A549 (cell line): Measurements from ENCODE around the gene PANX1. TPM values are rescaled to one million over a fixed set of nuclear protein-coding genes. Genes with fewer than 3 reads are reported as not detected.
A peak's percentile ranks its signal among the peaks of the same experiment; 100 is the strongest.

Source experiments
- ATAC-seq, 2 experiments: fragments of 200-7000 bp in 1 of 2; fragments of >200 bp in 1 of 2; cut with Nextera tagmentation in 1 of 2; cut with Tn5 transposase in 1 of 2; 3 replicates each; pipeline versions ENCODE4 v1.8.0 to v1.9.1; 2018 to 2020; ENCODE audit warnings: mild to moderate bottlenecking in 1 of 2, moderate library complexity in 1 of 2
- CTCF ChIA-PET: fragments of 300-600 bp; sonication (Branson Sonifier 250); formaldehyde crosslinking; extraction: SDS; loops from one replicate; lab custom pipeline; 2021; ENCODE audit warnings: antibody characterized with exemption, inconsistent platforms; lab: Yijun Ruan, JAX
- POLR2A ChIA-PET: fragments of 350-600 bp; formaldehyde crosslinking; extraction: SDS; loops from one replicate; lab custom pipeline; 2021; ENCODE audit warnings: antibody characterized with exemption, inconsistent platforms; lab: Yijun Ruan, JAX
- DNase-seq, 2 experiments: peaks; one replicate each; pipeline versions ENCODE4 v3.0.0 to v3.0.0-alpha.2; 2011 to 2016; ENCODE audit warnings: low read depth in 1 of 2, low spot score in 1 of 2
- FAIRE-seq: peaks from 2 replicates; lab custom pipeline; 2011; peaks lifted over from hg19 to GRCh38; lab: Jason Lieb, UNC
- H3K27ac ChIP-seq, 2 experiments: fragments of >200 bp; sonication (Bioruptor Twin); formaldehyde crosslinking; 3 replicates each; pipeline ENCODE4 v1.5.1; 2016 to 2017
- H3K4me1 ChIP-seq: fragments of >200 bp; sonication (Bioruptor Twin); formaldehyde crosslinking; 3 replicates; pipeline ENCODE4 v1.6.1; 2016
- H3K4me2 ChIP-seq: fragments of >200 bp; sonication (Bioruptor Twin); formaldehyde crosslinking; 3 replicates; pipeline ENCODE4 v1.6.1; 2016
- H3K4me3 ChIP-seq: fragments of >200 bp; sonication (Bioruptor Twin); formaldehyde crosslinking; 3 replicates; pipeline ENCODE4 v1.5.1; 2016
- H3K9me3 ChIP-seq: fragments of >200 bp; sonication (Bioruptor Twin); formaldehyde crosslinking; 3 replicates; pipeline ENCODE4 v1.6.1; 2016
- BHLHE40 ChIP-seq: IDR thresholded peaks from 2 replicates; pipeline ENCODE4 v1.6.1; 2012; ENCODE audit warnings: low read depth, low read length, inconsistent platforms
- CHD2 ChIP-seq: fragments of 150-350 bp; IDR thresholded peaks from 2 replicates; pipeline ENCODE4 v1.6.1; 2014; ENCODE audit warnings: low read length; ENCODE audit not compliant: partially characterized antibody
- CHD4 ChIP-seq: fragments of 200-600 bp; sonication (generic); IDR thresholded peaks from 2 replicates; pipeline ENCODE4 v1.6.1; 2016; ENCODE audit warnings: antibody characterized with exemption, mild to moderate bottlenecking, borderline replicate concordance
- EHF ChIP-seq: fragments of 250-450 bp; sonication (Bioruptor Pico); IDR thresholded peaks from 2 replicates; pipeline ENCODE4 v1.5.0; 2020; ENCODE audit warnings: mild to moderate bottlenecking
- EHMT2 ChIP-seq: fragments of 200-600 bp; sonication (generic); IDR thresholded peaks from 2 replicates; pipeline ENCODE4 v1.6.1; 2016; ENCODE audit warnings: antibody characterized with exemption, low read depth, mild to moderate bottlenecking, moderate library complexity
- EP300 ChIP-seq, 2 experiments: fragments of >200 bp; sonication (Bioruptor Twin); formaldehyde crosslinking; IDR thresholded peaks; 2 replicates in 1 of 2; 3 replicates in 1 of 2; pipeline ENCODE4 v1.6.1; 2016 to 2017
- HEYL ChIP-seq: fragments of 250-450 bp; sonication (Bioruptor Pico); IDR thresholded peaks from 2 replicates; pipeline ENCODE4 v1.8.0; 2021; ENCODE audit warnings: mild to moderate bottlenecking, moderate library complexity
- HOXA7 ChIP-seq: fragments of 250-450 bp; sonication (Bioruptor Pico); IDR thresholded peaks from 2 replicates; pipeline ENCODE4 v1.5.0; 2020; ENCODE audit warnings: mild to moderate bottlenecking, moderate library complexity
- JUN ChIP-seq, 2 experiments: fragments of >200 bp; sonication (Bioruptor Twin); formaldehyde crosslinking; IDR thresholded peaks; 2 replicates in 1 of 2; 3 replicates in 1 of 2; pipeline ENCODE4 v1.6.1; 2016 to 2017
- KDM5A ChIP-seq: fragments of 200-600 bp; sonication (generic); IDR thresholded peaks from 2 replicates; pipeline ENCODE4 v1.6.1; 2016; ENCODE audit warnings: antibody characterized with exemption, mild to moderate bottlenecking
- POLR2A ChIP-seq: IDR thresholded peaks from 2 replicates; pipeline ENCODE4 v1.6.1; 2012; ENCODE audit warnings: mild to moderate bottlenecking, low read length
- RNF2 ChIP-seq: fragments of 200-600 bp; sonication (generic); IDR thresholded peaks from 2 replicates; pipeline ENCODE4 v1.6.1; 2016; ENCODE audit warnings: low read depth, mild to moderate bottlenecking, antibody characterized with exemption, moderate library complexity, borderline replicate concordance
- SMC3 ChIP-seq: fragments of >200 bp; sonication (Bioruptor Twin); formaldehyde crosslinking; IDR thresholded peaks from 3 replicates; pipeline ENCODE4 v1.6.1; 2018; ENCODE audit warnings: inconsistent platforms
- TP53 ChIP-seq: fragments of 250-450 bp; sonication (Bioruptor Pico); IDR thresholded peaks from 2 replicates; pipeline ENCODE4 v1.5.0; 2021; ENCODE audit warnings: mild to moderate bottlenecking, moderate library complexity
- ZC3H11A ChIP-seq: fragments of 450-650 bp; IDR thresholded peaks from 2 replicates; pipeline ENCODE4 v1.6.1; 2014; ENCODE audit warnings: antibody characterized with exemption, mild to moderate bottlenecking
- ZFP36 ChIP-seq: fragments of 450-650 bp; IDR thresholded peaks from 2 replicates; pipeline ENCODE4 v1.6.1; 2014; ENCODE audit warnings: borderline replicate concordance; ENCODE audit not compliant: partially characterized antibody
- ZNF302 ChIP-seq: fragments of 250-450 bp; sonication (Bioruptor Pico); IDR thresholded peaks from 2 replicates; pipeline ENCODE4 v1.9.0; 2021; ENCODE audit warnings: inconsistent platforms, mild to moderate bottlenecking, moderate library complexity
- ZSCAN20 ChIP-seq: fragments of 250-450 bp; sonication (Bioruptor Pico); IDR thresholded peaks from 2 replicates; pipeline ENCODE4 v1.8.0; 2022; ENCODE audit warnings: mild to moderate bottlenecking, moderate library complexity
- WGBS: methylation state at CpG from one replicate; pipeline ENCODE4 v1.1.6; 2017; ENCODE audit errors: missing lambda C conversion rate; 5-methylcytosine and 5-hydroxymethylcytosine counted together
- polyA plus RNA-seq, 4 experiments: library from polyadenylated mRNA; depleted of rRNA in 3 of 4; stranded (reverse); fragments of >200 nt; fragmentation: RNase III in 1 of 4; extraction: RNeasy Plus Mini Kit Qiagen cat#74134 plus additional on column Dnase treatment in 1 of 4; gene quantifications; 2 replicates in 3 of 4; 3 replicates in 1 of 4; pipeline ENCODE4 v1.2.3, GENCODE V29; 2011 to 2017
- TF ChIP-seq, protein P1 (sequence below): fragments of 150-350 bp; IDR thresholded peaks from 2 replicates; pipeline ENCODE4 v1.6.1; 2014; ENCODE audit warnings: low read depth, mild to moderate bottlenecking, low read length
- TF ChIP-seq, protein P2 (sequence below): fragments of 450-650 bp; IDR thresholded peaks from 2 replicates; pipeline ENCODE4 v1.6.1; 2014; ENCODE audit warnings: antibody characterized with exemption
- TF ChIP-seq, protein P3 (sequence below): fragments of 200-600 bp; sonication (generic); IDR thresholded peaks from 2 replicates; pipeline ENCODE4 v1.6.1; 2016; ENCODE audit warnings: antibody characterized with exemption, mild to moderate bottlenecking, moderate library complexity
- TF ChIP-seq, protein P4 (sequence below): IDR thresholded peaks from 2 replicates; pipeline ENCODE4 v1.6.1; 2012
- TF ChIP-seq, protein P5 (sequence below): fragments of 250-450 bp; sonication (Bioruptor Pico); IDR thresholded peaks from 2 replicates; pipeline ENCODE4 v1.5.0; 2021; ENCODE audit warnings: mild to moderate bottlenecking, moderate library complexity, borderline replicate concordance
- TF ChIP-seq, protein P6 (sequence below): IDR thresholded peaks from 2 replicates; pipeline ENCODE4 v1.6.1; 2012

Gene PANX1
- polyA plus RNA-seq, 2 of the 4 experiments (the other 2 are of a cell fraction), result 11.0 to 13.3 TPM

DNA sequence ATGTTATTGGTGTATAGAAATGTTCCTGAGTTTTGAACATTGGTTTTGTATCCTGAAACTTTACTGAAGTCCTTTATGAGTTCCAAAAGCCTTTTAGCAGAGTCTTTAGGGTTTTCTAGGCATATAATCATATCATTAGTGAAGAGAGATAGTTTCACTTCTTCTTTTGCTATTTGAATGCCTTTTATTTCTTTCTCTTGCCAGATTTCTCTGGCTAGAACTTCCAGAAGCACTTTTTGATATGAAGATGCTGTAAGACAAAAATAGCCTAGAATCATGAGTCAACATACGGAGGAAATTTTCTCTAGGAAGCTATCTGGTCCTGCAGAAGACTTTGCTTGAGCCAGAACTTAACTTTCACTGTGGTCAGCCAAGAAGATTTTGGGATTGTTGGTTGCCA is 89.1 kb downstream of the PANX1 start:
- TF ChIP-seq, protein P1, sequence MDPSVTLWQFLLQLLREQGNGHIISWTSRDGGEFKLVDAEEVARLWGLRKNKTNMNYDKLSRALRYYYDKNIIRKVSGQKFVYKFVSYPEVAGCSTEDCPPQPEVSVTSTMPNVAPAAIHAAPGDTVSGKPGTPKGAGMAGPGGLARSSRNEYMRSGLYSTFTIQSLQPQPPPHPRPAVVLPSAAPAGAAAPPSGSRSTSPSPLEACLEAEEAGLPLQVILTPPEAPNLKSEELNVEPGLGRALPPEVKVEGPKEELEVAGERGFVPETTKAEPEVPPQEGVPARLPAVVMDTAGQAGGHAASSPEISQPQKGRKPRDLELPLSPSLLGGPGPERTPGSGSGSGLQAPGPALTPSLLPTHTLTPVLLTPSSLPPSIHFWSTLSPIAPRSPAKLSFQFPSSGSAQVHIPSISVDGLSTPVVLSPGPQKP, result no peak
- no peak for TF ChIP-seq EP300 (IDR thresholded peaks at IDR 0.05)
- TF ChIP-seq ZNF302 (CRISPR knock-in tag), result no peak
- TF ChIP-seq KDM5A, result no peak
- TF ChIP-seq, protein P2, sequence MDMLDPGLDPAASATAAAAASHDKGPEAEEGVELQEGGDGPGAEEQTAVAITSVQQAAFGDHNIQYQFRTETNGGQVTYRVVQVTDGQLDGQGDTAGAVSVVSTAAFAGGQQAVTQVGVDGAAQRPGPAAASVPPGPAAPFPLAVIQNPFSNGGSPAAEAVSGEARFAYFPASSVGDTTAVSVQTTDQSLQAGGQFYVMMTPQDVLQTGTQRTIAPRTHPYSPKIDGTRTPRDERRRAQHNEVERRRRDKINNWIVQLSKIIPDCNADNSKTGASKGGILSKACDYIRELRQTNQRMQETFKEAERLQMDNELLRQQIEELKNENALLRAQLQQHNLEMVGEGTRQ, result no peak
- no peak for TF ChIP-seq SMC3
- TF ChIP-seq, protein P3, sequence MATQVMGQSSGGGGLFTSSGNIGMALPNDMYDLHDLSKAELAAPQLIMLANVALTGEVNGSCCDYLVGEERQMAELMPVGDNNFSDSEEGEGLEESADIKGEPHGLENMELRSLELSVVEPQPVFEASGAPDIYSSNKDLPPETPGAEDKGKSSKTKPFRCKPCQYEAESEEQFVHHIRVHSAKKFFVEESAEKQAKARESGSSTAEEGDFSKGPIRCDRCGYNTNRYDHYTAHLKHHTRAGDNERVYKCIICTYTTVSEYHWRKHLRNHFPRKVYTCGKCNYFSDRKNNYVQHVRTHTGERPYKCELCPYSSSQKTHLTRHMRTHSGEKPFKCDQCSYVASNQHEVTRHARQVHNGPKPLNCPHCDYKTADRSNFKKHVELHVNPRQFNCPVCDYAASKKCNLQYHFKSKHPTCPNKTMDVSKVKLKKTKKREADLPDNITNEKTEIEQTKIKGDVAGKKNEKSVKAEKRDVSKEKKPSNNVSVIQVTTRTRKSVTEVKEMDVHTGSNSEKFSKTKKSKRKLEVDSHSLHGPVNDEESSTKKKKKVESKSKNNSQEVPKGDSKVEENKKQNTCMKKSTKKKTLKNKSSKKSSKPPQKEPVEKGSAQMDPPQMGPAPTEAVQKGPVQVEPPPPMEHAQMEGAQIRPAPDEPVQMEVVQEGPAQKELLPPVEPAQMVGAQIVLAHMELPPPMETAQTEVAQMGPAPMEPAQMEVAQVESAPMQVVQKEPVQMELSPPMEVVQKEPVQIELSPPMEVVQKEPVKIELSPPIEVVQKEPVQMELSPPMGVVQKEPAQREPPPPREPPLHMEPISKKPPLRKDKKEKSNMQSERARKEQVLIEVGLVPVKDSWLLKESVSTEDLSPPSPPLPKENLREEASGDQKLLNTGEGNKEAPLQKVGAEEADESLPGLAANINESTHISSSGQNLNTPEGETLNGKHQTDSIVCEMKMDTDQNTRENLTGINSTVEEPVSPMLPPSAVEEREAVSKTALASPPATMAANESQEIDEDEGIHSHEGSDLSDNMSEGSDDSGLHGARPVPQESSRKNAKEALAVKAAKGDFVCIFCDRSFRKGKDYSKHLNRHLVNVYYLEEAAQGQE, result no peak
- TF ChIP-seq BHLHE40, result no peak
- no peak for TF ChIP-seq TP53 (CRISPR knock-in tag)
- TF ChIP-seq CHD2, result no peak
- TF ChIP-seq ZFP36, result no peak
- TF ChIP-seq, protein P4, sequence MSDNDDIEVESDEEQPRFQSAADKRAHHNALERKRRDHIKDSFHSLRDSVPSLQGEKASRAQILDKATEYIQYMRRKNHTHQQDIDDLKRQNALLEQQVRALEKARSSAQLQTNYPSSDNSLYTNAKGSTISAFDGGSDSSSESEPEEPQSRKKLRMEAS, result no peak
- no peak for TF ChIP-seq RNF2
- TF ChIP-seq JUN (IDR thresholded peaks at IDR 0.05), result no peak
- TF ChIP-seq EHF (CRISPR knock-in tag), result no peak
- TF ChIP-seq HOXA7, result no peak
- TF ChIP-seq CHD4, result no peak
- TF ChIP-seq EHMT2, result no peak
- TF ChIP-seq, all 56 proteins: peak for 0
- DNase-seq (no peak), FAIRE-seq (no peak), ATAC-seq (no peak)
- Histone ChIP-seq H3K9me3 (no peaks in the 10 kb centered on the region), H3K4me3 (no peak overlapping the region), H3K4me1 (no peaks in the 10 kb centered on the region), H3K27ac (no peak overlapping the region), H3K4me2 (no peak overlapping the region)
- POLR2A ChIA-PET, result no interaction called here
- CTCF ChIA-PET, result no interaction called here
- WGBS, result 64% methylated on average over 1 of the region's 1 CpG

DNA sequence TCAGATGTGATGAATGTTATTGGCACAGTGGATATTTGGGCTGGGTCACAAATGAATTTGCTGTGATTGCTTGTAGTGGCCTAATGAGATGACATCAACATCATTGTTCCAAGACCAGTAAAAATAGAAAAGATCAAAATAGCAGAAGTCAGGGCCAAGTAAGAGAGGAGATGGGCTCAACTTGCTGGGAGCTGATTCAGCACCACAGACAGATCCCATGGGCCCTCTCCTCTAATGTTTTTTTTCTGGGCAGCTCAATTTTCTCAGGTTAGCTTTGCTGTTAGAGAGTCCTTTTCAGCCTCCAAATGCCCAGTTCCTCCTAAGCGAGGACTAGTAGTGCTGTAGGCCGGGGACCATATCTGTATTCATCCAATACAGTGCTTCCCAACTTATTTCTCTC is 89.7 kb downstream of the PANX1 start:
- Histone ChIP-seq H3K4me2 (no peak overlapping the region), H3K4me3 (no peak overlapping the region), H3K27ac (no peak overlapping the region), H3K4me1 (no peaks in the 10 kb centered on the region), H3K9me3 (no peaks in the 10 kb centered on the region)
- ATAC-seq (no peak), FAIRE-seq (no peak), DNase-seq (no peak)
- ChIA-PET POLR2A (no interaction called here), CTCF (no interaction called here)
- WGBS, result 24% methylated on average over 2 of the region's 2 CpGs
- TF ChIP-seq CHD4 (no peak), ZC3H11A (no peak), ZSCAN20 (CRISPR knock-in tag) (no peak), CHD2 (no peak), POLR2A (no peak), HEYL (CRISPR knock-in tag) (no peak)
- TF ChIP-seq, protein P5, sequence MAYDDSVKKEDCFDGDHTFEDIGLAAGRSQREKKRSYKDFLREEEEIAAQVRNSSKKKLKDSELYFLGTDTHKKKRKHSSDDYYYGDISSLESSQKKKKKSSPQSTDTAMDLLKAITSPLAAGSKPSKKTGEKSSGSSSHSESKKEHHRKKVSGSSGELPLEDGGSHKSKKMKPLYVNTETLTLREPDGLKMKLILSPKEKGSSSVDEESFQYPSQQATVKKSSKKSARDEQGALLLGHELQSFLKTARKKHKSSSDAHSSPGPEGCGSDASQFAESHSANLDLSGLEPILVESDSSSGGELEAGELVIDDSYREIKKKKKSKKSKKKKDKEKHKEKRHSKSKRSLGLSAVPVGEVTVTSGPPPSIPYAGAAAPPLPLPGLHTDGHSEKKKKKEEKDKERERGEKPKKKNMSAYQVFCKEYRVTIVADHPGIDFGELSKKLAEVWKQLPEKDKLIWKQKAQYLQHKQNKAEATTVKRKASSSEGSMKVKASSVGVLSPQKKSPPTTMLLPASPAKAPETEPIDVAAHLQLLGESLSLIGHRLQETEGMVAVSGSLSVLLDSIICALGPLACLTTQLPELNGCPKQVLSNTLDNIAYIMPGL (CRISPR knock-in tag), result no peak
- TF ChIP-seq, protein P6, sequence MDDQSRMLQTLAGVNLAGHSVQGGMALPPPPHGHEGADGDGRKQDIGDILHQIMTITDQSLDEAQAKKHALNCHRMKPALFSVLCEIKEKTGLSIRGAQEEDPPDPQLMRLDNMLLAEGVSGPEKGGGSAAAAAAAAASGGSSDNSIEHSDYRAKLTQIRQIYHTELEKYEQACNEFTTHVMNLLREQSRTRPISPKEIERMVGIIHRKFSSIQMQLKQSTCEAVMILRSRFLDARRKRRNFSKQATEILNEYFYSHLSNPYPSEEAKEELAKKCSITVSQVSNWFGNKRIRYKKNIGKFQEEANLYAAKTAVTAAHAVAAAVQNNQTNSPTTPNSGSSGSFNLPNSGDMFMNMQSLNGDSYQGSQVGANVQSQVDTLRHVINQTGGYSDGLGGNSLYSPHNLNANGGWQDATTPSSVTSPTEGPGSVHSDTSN, result no peak
- TF ChIP-seq, protein P3, result peak; percentile 68
